Left lung (tissue), 10 donors: Measurements from ENCODE around the gene TAF8. TPM values are rescaled to one million over a fixed set of nuclear protein-coding genes. Genes with fewer than 3 reads are reported as not detected.

ENCODE experiments used
- ATAC-seq: fragments of 200-7000 bp; cut with Tn5 transposase; one replicate; pipeline ENCODE4 v1.9.1; 2020; ENCODE audit warnings: moderate library complexity
- DNase-seq, 4 donors: peaks; one replicate each; pipeline ENCODE4 v3.0.0-alpha.2; 2013 to 2020
- H3K27ac ChIP-seq, 2 donors: fragments of 200-600 bp; sonication (generic) in 1 of 2; one replicate each; pipeline versions ENCODE4 v1.5.0 to v1.8.0; 2020 to 2021
- H3K27me3 ChIP-seq, 2 donors: fragments of 200-600 bp; sonication (generic) in 1 of 2; one replicate each; pipeline versions ENCODE4 v1.5.0 to v1.8.0; 2020 to 2021
- H3K36me3 ChIP-seq, 2 donors: fragments of 200-600 bp; sonication (generic) in 1 of 2; one replicate each; pipeline versions ENCODE4 v1.5.0 to v1.8.0; 2020 to 2021
- H3K4me1 ChIP-seq, 2 donors: fragments of 200-600 bp; one replicate each; pipeline ENCODE4 v1.8.0; 2021
- H3K4me3 ChIP-seq, 2 donors: fragments of 200-600 bp; sonication (generic) in 1 of 2; one replicate each; pipeline versions ENCODE4 v1.5.0 to v1.8.0; 2020 to 2021; ENCODE audit warnings: mild to moderate bottlenecking in 1 of 2
- H3K9me3 ChIP-seq, 2 donors: fragments of 200-600 bp; sonication (generic) in 1 of 2; one replicate each; pipeline versions ENCODE4 v1.5.0 to v1.8.0; 2020 to 2021
- CTCF ChIP-seq, 2 donors: fragments of 200-600 bp; sonication (generic) in 1 of 2; IDR thresholded peaks; one replicate each; pipeline versions ENCODE4 v1.5.0 to v1.8.0; 2021; ENCODE audit warnings: antibody characterized with exemption in 2 of 2
- intact Hi-C, 2 donors: fragments of 100-400 bp; cut with DNase I; formaldehyde crosslinking; loops; one replicate each; pipeline versions ENCODE4 v1.11.2 to v1.14.2; 2022
- polyA plus RNA-seq, 6 donors: library from polyadenylated mRNA; unstranded; fragments of 120-200 nt; gene quantifications; one replicate each; pipeline ENCODE4 v1.2.1, GENCODE V29; 2013; ENCODE audit not compliant: insufficient read length in 6 of 6
- total RNA-seq, 2 donors: library from RNA; stranded (reverse); fragmentation: NEBNext Ultra II Directional; extraction: Animal tissue kit (Norgen Biotek cat#: 25700); gene quantifications; one replicate each; pipeline ENCODE4 v1.2.1, GENCODE V29; 2021
- donor health status: DM: no; HTN: yes; CAD: no.
- donor health status: DM: no; HTN: no; CAD: no.

The TAF8 gene
- total and polyA plus RNA-seq, 8 donors = 26.4 to 32.0 (median 27.9) TPM

DNA sequence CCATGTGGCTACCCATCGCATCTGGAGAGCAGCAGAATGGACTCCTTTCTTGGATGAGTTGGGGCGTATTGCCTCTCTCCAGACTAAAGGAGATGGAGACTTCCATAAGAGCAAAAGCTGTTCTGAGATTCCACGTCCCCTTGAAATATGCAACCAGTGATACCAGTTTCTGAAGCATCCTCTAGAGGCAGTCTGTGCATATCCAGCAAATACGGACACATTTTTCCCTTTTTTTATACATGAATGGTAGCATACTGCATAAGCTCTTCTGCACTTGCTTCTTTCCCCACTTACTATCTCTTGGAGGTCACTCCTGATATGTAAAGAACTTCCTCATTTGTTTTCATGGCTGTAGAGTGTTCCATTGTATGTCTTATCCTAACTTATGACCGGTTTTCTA lies 34.6 kb downstream of the TAF8 start:
- ATAC-seq (no peak), DNase-seq (no peak)
- no peaks in the 10 kb centered on the region for H3K4me1 ChIP-seq
- H3K9me3 ChIP-seq = no peaks in the 10 kb centered on the region
- H3K4me3 ChIP-seq = no peak overlapping the region
- TF ChIP-seq CTCF (IDR thresholded peaks at IDR 0.05) = no peak
- intact Hi-C loops = no loop called here
- peaks cover 0 to 25% of the 10 kb centered on the region in 2 donors for H3K36me3 ChIP-seq
- H3K27me3 ChIP-seq = no peaks in the 10 kb centered on the region
- H3K27ac ChIP-seq = no peak overlapping the region

GRCh38 chr6:42086046-42087035 lies 36.0 kb downstream of the TAF8 start:
- Histone ChIP-seq H3K36me3 (peaks cover 0 to 12% of the 10 kb centered on the region in 2 donors), H3K27ac (no peak overlapping the region), H3K27me3 (no peaks in the 10 kb centered on the region), H3K4me1 (no peaks in the 10 kb centered on the region), H3K4me3 (no peak overlapping the region), H3K9me3 (no peaks in the 10 kb centered on the region)
- DNase-seq (no peak), ATAC-seq (peak; percentile 21)
- intact Hi-C loops = no loop called here
- TF ChIP-seq CTCF (IDR thresholded peaks at IDR 0.05) = no peak

- ATAC-seq = peak; percentile 55
- intact Hi-C loops = no loop called here
- no peak for TF ChIP-seq CTCF (IDR thresholded peaks at IDR 0.05)
Observed at GRCh38 chr6:42088101-42088591, 37.8 kb downstream of the TAF8 start.

GRCh38 chr6:42090819-42091717 lies 40.7 kb downstream of the TAF8 start:
- no peak overlapping the region for H3K27ac ChIP-seq
- no peak for TF ChIP-seq CTCF (IDR thresholded peaks at IDR 0.05)

More at GRCh38 chr6:42088101-42088591, 37.8 kb downstream of the TAF8 start:
- Histone ChIP-seq H3K27ac (no peak overlapping the region), H3K4me3 (no peak overlapping the region), H3K36me3 (no peaks in the 10 kb centered on the region), H3K9me3 (no peaks in the 10 kb centered on the region), H3K4me1 (no peaks in the 10 kb centered on the region), H3K27me3 (no peaks in the 10 kb centered on the region)
- DNase-seq = peak in 1 of 4 donors; percentile 39

More at GRCh38 chr6:42090819-42091717, 40.7 kb downstream of the TAF8 start:
- no peaks in the 10 kb centered on the region for H3K36me3 ChIP-seq
- no peaks in the 10 kb centered on the region for H3K4me1 ChIP-seq
- no peak overlapping the region for H3K4me3 ChIP-seq
- H3K27me3 ChIP-seq = no peaks in the 10 kb centered on the region
- DNase-seq = no peak
- no peak for ATAC-seq
- no peaks in the 10 kb centered on the region for H3K9me3 ChIP-seq
- intact Hi-C loops = no loop called here
